OCI-LY7 (cell line): Measurements from ENCODE around the gene C10orf53. TPM values are rescaled to one million over a fixed set of nuclear protein-coding genes. Genes with fewer than 3 reads are reported as not detected.

Experiments
- BruUV-seq: library from RNA; stranded (reverse); fragments of 400-500 nt; replicated peaks from 2 replicates; lab custom pipeline; 2021; lab: Mats Ljungman, UMichigan
- CTCF ChIA-PET: fragments of 300-600 bp; sonication (Branson Sonifier 250); formaldehyde crosslinking; loops from one replicate; lab custom pipeline; 2022; ENCODE audit warnings: antibody characterized with exemption; ENCODE audit not compliant: unreplicated experiment; lab: Charles Lee
- POLR2A ChIA-PET: fragments of 300-600 bp; sonication (Branson Sonifier 250); formaldehyde crosslinking; loops from one replicate; lab custom pipeline; 2022; ENCODE audit warnings: antibody characterized with exemption; lab: Charles Lee
- DNase-seq: peaks from one replicate; pipeline ENCODE4 v3.0.0-alpha.2; 2015; ENCODE audit warnings: low spot score
- H2AFZ ChIP-seq: fragments of 200-600 bp; sonication (generic), shearing (Covaris generic); 2 replicates; pipeline ENCODE4 v1.6.1; 2014; ENCODE audit warnings: mild to moderate bottlenecking, antibody characterized with exemption, low read length, moderate library complexity
- H3K27ac ChIP-seq: fragments of 200-600 bp; sonication (generic); 2 replicates; pipeline ENCODE4 v1.5.1; 2014; ENCODE audit warnings: mixed run types, low read depth, mild to moderate bottlenecking, moderate library complexity, low read length, inconsistent platforms; ENCODE audit not compliant: poor library complexity, severe bottlenecking
- H3K36me3 ChIP-seq: fragments of 200-600 bp; sonication (generic); 2 replicates; pipeline ENCODE4 v1.6.1; 2014; ENCODE audit warnings: mild to moderate bottlenecking, antibody characterized with exemption, low read length, moderate library complexity, mixed read lengths; ENCODE audit not compliant: insufficient read depth
- H3K4me1 ChIP-seq: fragments of 200-600 bp; sonication (generic); 2 replicates; pipeline ENCODE4 v1.5.1; 2014; ENCODE audit warnings: mild to moderate bottlenecking, low read length; ENCODE audit not compliant: insufficient read depth, poor library complexity, severe bottlenecking
- H3K4me2 ChIP-seq: fragments of 200-600 bp; sonication (generic); 2 replicates; pipeline ENCODE4 v1.6.1; 2014; ENCODE audit warnings: mild to moderate bottlenecking, low read length
- H3K4me3 ChIP-seq: fragments of 200-600 bp; sonication (generic); 2 replicates; pipeline ENCODE4 v1.5.1; 2014; ENCODE audit warnings: mild to moderate bottlenecking, low read depth, low read length; ENCODE audit not compliant: poor library complexity, severe bottlenecking
- H3K79me2 ChIP-seq: fragments of 200-600 bp; sonication (generic); 2 replicates; pipeline ENCODE4 v1.6.1; 2016; ENCODE audit warnings: low read depth, mild to moderate bottlenecking, low read length, moderate library complexity, mixed read lengths; ENCODE audit not compliant: insufficient read depth
- H3K9me2 ChIP-seq: fragments of 200-600 bp; sonication (generic); 2 replicates; pipeline ENCODE4 v1.6.1; 2016; ENCODE audit warnings: mild to moderate bottlenecking, low read length, mixed read lengths; ENCODE audit not compliant: insufficient read depth
- H3K9me3 ChIP-seq: fragments of 200-600 bp; sonication (generic); 2 replicates; pipeline ENCODE4 v1.6.1; 2014; ENCODE audit warnings: mild to moderate bottlenecking, mixed run types, low read length, mixed read lengths
- H4K20me1 ChIP-seq: fragments of 200-600 bp; sonication (generic); 2 replicates; pipeline ENCODE4 v1.6.1; 2014; ENCODE audit warnings: mild to moderate bottlenecking, antibody characterized with exemption, low read length, moderate library complexity, mixed read lengths; ENCODE audit not compliant: insufficient read depth
- CTCF ChIP-seq: fragments of 200-600 bp; sonication (generic); conservative IDR thresholded peaks from 2 replicates; pipeline ENCODE4 v1.5.1; 2014; ENCODE audit warnings: mild to moderate bottlenecking, antibody characterized with exemption, low read length, moderate library complexity, mixed read lengths
- EZH2phosphoT487 ChIP-seq: fragments of 200-600 bp; sonication (generic); IDR thresholded peaks from 2 replicates; pipeline ENCODE4 v1.6.1; 2018; ENCODE audit warnings: low read depth, borderline replicate concordance, mild to moderate bottlenecking, mixed run types, antibody characterized with exemption, low read length, moderate library complexity, mixed read lengths
- intact Hi-C: fragments of 100-400 bp; cut with micrococcal nuclease; formaldehyde crosslinking; loops from one replicate; pipeline ENCODE4 v1.10.0; 2022; ENCODE audit not compliant: unreplicated experiment
- total RNA-seq, 2 experiments: library from RNA; depleted of rRNA in 1 of 2; stranded (reverse); fragments of >200 nt in 1 of 2; shearing (Covaris generic) in 1 of 2; gene quantifications; 2 replicates each; pipeline ENCODE4 v1.2.3, GENCODE V29; 2014 to 2022

C10orf53 gene
- total RNA-seq, 2 experiments from 2014 or later, result not detected

GRCh38 chr10:49744924-49745605 lies 65.6 kb downstream of the C10orf53 start:
- H3K9me2 ChIP-seq, result no peaks in the 10 kb centered on the region
- no peak overlapping the region for H3K27ac ChIP-seq
- H3K4me1 ChIP-seq, result no peaks in the 10 kb centered on the region
- intact Hi-C loops, result no loop called here
- no peaks in the 10 kb centered on the region for H3K36me3 ChIP-seq
- ChIA-PET CTCF (no interaction called here), POLR2A (no interaction called here)
- H3K4me2 ChIP-seq, result no peak overlapping the region
- H3K79me2 ChIP-seq, result no peaks in the 10 kb centered on the region
- H4K20me1 ChIP-seq, result no peaks in the 10 kb centered on the region
- no peak; the same call in 1 of the 2 replicates for TF ChIP-seq CTCF
- TF ChIP-seq EZH2phosphoT487, result no peak
- no peak overlapping the region for H2AFZ ChIP-seq
- no peaks in the 10 kb centered on the region for H3K9me3 ChIP-seq
- no TSS peak for BruUV-seq
- H3K4me3 ChIP-seq, result no peak overlapping the region
- DNase-seq, result no peak

- Histone ChIP-seq H2AFZ (no peak overlapping the region), H3K9me3 (no peaks in the 10 kb centered on the region), H3K4me2 (no peak overlapping the region), H3K4me1 (no peaks in the 10 kb centered on the region), H3K79me2 (no peaks in the 10 kb centered on the region), H3K36me3 (no peaks in the 10 kb centered on the region), H3K4me3 (no peak overlapping the region), H3K9me2 (no peaks in the 10 kb centered on the region), H4K20me1 (no peaks in the 10 kb centered on the region), H3K27ac (no peak overlapping the region)
- DNase-seq, result no peak
- ChIA-PET CTCF (no interaction called here), POLR2A (no interaction called here)
- intact Hi-C loops, result no loop called here
- no TSS peak for BruUV-seq
- TF ChIP-seq EZH2phosphoT487, result no peak
- no peak for TF ChIP-seq CTCF
Observed at GRCh38 chr10:49745756-49746155, 66.3 kb downstream of the C10orf53 start.

- ChIA-PET CTCF (no interaction called here), POLR2A (no interaction called here)
- no peak overlapping the region for H3K27ac ChIP-seq
- no peaks in the 10 kb centered on the region for H3K9me3 ChIP-seq
- no peaks in the 10 kb centered on the region for H3K9me2 ChIP-seq
- H3K4me3 ChIP-seq, result no peak overlapping the region
- H3K4me1 ChIP-seq, result no peaks in the 10 kb centered on the region
- no peaks in the 10 kb centered on the region for H3K79me2 ChIP-seq
- no peak for DNase-seq
- H2AFZ ChIP-seq, result no peak overlapping the region
- H4K20me1 ChIP-seq, result no peaks in the 10 kb centered on the region
- intact Hi-C loops, result no loop called here
- H3K4me2 ChIP-seq, result no peak overlapping the region
- no peaks in the 10 kb centered on the region for H3K36me3 ChIP-seq
- TF ChIP-seq CTCF (no peak), EZH2phosphoT487 (no peak)
- BruUV-seq, result no TSS peak
Observed at GRCh38 chr10:49746626-49747302, 67.3 kb downstream of the C10orf53 start.
